ENCODE data around the gene TLX1.

DNA sequence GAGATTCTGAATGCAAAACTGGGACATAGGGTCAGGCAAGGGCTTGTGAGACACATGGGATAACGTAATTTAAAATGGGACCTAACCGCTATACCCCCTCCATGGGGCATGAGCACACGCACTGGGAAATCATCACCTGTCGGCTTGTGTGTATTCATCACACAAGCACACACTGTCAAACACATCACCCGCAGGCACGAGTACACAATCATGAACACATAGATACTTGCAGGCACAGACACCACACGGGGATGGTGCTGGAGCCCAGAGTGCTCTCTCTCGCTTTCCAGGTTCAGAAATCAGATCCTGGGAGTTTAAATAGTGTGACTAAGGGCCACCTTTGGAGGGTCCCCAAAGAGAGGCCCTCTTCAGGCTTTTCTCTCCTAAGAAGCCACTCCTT lies 19.6 kb upstream of the TLX1 start:
- TF ChIP-seq, protein P1, sequence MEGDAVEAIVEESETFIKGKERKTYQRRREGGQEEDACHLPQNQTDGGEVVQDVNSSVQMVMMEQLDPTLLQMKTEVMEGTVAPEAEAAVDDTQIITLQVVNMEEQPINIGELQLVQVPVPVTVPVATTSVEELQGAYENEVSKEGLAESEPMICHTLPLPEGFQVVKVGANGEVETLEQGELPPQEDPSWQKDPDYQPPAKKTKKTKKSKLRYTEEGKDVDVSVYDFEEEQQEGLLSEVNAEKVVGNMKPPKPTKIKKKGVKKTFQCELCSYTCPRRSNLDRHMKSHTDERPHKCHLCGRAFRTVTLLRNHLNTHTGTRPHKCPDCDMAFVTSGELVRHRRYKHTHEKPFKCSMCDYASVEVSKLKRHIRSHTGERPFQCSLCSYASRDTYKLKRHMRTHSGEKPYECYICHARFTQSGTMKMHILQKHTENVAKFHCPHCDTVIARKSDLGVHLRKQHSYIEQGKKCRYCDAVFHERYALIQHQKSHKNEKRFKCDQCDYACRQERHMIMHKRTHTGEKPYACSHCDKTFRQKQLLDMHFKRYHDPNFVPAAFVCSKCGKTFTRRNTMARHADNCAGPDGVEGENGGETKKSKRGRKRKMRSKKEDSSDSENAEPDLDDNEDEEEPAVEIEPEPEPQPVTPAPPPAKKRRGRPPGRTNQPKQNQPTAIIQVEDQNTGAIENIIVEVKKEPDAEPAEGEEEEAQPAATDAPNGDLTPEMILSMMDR (IDR thresholded peaks at IDR 0.05), result no peak
- no peak for TF ChIP-seq POLR2A (IDR thresholded peaks at IDR 0.05)

Data from esophagus squamous epithelium (tissue), 4 donors.